Chondrocyte (in vitro differentiated cells): ENCODE measurements around the gene C16orf90. TPM values are rescaled to one million over a fixed set of nuclear protein-coding genes. Genes with fewer than 3 reads are reported as not detected.
"Not testable (repeated sequence)": the region's sequence is repeated elsewhere in the genome, so short reads cannot be mapped to it uniquely, and the experiment has no call there.

Experiments
- DNase-seq: peaks from one replicate; pipeline ENCODE4 v3.0.0; 2021; ENCODE audit warnings: mixed read lengths, low spot score
- H3K27ac Mint-ChIP-seq: one replicate; pipeline ENCODE4 v1.8.0; 2021; ENCODE audit warnings: mild to moderate bottlenecking, moderate library complexity, mixed read lengths; ENCODE audit not compliant: unreplicated experiment
- H3K27me3 Mint-ChIP-seq: 2 replicates; pipeline ENCODE4 v1.8.0; 2021; ENCODE audit warnings: low read depth, mixed read lengths
- H3K36me3 Mint-ChIP-seq: 2 replicates; pipeline ENCODE4 v1.8.0; 2021; ENCODE audit warnings: low read depth, mixed read lengths
- H3K4me1 Mint-ChIP-seq: 2 replicates; pipeline ENCODE4 v1.8.0; 2021; ENCODE audit warnings: low read depth, mild to moderate bottlenecking, mixed read lengths
- H3K4me3 Mint-ChIP-seq: one replicate; pipeline ENCODE4 v1.8.0; 2021; ENCODE audit warnings: mild to moderate bottlenecking, moderate library complexity, mixed read lengths; ENCODE audit not compliant: unreplicated experiment
- H3K9me3 Mint-ChIP-seq: 2 replicates; pipeline ENCODE4 v1.8.0; 2021; ENCODE audit warnings: low read depth, mixed read lengths
- CTCF ChIP-seq: fragments of 200-600 bp; sonication (generic); IDR thresholded peaks from 2 replicates; pipeline ENCODE4 v1.5.0; 2021; ENCODE audit warnings: antibody characterized with exemption, mild to moderate bottlenecking, moderate library complexity
- total RNA-seq: library from RNA; stranded (reverse); gene quantifications from 3 replicates; pipeline ENCODE4 v1.2.1, GENCODE V29; 2021

The C16orf90 gene
- total RNA-seq, 1 donor from 2014 or later, result not detected

DNA sequence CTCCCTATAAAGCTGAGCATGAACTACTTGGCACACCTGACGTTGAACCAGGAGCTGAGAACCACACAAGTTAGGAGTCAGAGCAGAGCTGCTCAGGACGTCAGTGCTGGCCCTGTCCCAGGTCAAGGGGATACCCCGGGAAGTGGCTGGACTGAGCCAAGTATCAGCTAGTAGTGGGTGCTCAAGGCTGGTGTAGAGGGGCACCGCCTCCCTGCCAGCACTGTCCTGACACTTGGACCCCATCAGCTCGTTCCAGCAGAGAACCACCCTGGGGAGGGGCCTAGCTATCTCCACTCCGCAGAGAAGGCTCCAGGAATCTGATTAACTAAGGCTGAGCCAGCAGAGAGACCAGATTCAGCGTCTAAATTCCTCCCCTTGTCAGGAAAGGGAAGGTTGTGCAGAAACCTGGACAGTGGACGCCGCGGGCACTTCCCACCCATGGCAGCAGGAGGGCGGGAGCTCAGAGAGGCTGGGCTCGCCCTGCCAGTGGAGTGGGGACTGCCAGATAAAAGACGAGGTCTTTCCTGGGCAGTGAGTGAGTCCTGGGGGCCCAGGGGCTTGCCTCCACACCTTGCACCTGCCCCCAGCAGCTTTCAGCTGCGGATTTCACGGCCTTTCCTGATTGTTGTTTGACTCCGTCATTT lies 21.0 kb downstream of the C16orf90 start:
- Mint-ChIP-seq H3K9me3 (no peaks in the 10 kb centered on the region), H3K27me3 (no peaks in the 10 kb centered on the region), H3K4me3 (no peak overlapping the region), H3K36me3 (peaks cover under 1% of the 10 kb centered on the region), H3K4me1 (peaks cover 5% of the 10 kb centered on the region), H3K27ac (no peak overlapping the region)
- TF ChIP-seq CTCF, result no peak
- DNase-seq, result no peak

GRCh38 chr16:3473596-3473943 lies 21.7 kb downstream of the C16orf90 start:
- not testable (repeated sequence) for H3K27ac Mint-ChIP-seq, H3K27me3 Mint-ChIP-seq, H3K4me3 Mint-ChIP-seq, H3K4me1 Mint-ChIP-seq, H3K9me3 Mint-ChIP-seq, H3K36me3 Mint-ChIP-seq, DNase-seq

DNA sequence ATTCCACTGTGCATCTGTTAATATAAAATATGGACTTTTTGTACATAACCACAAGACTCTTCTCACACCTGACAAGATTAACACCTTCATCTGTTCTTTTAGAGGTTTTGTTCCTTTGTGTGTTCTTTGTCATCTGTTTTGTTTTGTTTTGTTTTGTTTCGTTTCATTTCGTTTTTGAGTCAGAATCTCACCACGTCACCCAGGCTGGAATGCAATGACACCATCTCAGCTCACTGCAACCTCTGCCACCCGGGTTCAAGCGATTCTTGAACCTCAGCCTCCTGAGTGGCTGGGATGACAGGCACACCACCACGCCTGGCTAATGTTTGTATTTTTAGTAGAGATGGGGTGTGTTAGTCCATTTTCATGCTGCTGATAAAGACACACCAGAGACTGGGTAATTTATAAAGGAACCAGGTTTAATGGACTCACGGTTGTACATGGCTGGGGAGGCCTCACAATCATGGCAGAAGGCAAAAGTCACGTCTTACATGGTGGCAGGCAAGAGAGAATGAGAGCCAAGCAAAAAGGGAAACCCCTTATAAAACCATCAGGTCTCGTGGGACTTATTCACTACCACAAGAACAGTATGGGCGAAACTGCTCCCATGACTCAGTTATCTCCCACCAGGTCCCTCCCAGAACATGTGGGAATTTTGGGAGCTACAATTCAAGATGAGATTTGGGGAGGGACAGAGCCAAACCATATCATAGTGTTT lies 22.3 kb downstream of the C16orf90 start:
- H3K4me3 Mint-ChIP-seq, result no peak overlapping the region
- peaks cover 9% of the 10 kb centered on the region for H3K4me1 Mint-ChIP-seq

GRCh38 chr16:3471518-3472176 lies 23.6 kb downstream of the C16orf90 start:
- H3K27me3 Mint-ChIP-seq, result no peaks in the 10 kb centered on the region
- peaks cover under 1% of the 10 kb centered on the region for H3K36me3 Mint-ChIP-seq
- H3K9me3 Mint-ChIP-seq, result no peaks in the 10 kb centered on the region
- peaks cover 10% of the 10 kb centered on the region for H3K4me1 Mint-ChIP-seq
- TF ChIP-seq CTCF, result no peak
- no peak for DNase-seq
- H3K27ac Mint-ChIP-seq, result no peak overlapping the region
- no peak overlapping the region for H3K4me3 Mint-ChIP-seq

More for the DNA sequence above, 22.3 kb downstream of the C16orf90 start:
- no peaks in the 10 kb centered on the region for H3K36me3 Mint-ChIP-seq
- H3K9me3 Mint-ChIP-seq, result no peaks in the 10 kb centered on the region
- H3K27me3 Mint-ChIP-seq, result no peaks in the 10 kb centered on the region
- TF ChIP-seq CTCF, result no peak
- no peak for DNase-seq
- H3K27ac Mint-ChIP-seq, result peak overlapping the region; percentile 71

DNA sequence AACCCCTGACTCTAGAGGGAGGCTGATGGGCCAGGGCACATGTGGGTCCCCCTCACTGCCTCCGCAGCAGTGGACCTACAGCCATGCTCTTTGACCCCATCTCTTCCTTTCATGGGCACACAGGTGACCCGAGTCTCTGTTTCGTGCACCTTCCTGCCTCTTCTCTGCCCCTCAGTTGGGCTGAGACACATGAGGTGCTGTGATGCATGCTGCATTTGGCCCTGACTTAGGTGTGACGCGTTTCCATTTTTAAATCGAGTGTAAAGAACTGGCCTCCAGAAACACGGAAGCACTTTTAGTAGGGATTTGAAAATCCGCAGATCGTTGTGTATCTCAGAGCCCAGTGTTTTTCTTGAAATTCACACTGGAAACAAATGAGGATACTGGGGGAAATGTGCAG lies 24.6 kb downstream of the C16orf90 start:
- no peak for TF ChIP-seq CTCF
- no peak for DNase-seq
- Mint-ChIP-seq H3K4me1 (peaks cover 10% of the 10 kb centered on the region), H3K27ac (no peak overlapping the region), H3K9me3 (no peaks in the 10 kb centered on the region), H3K4me3 (no peak overlapping the region), H3K36me3 (peaks cover 4% of the 10 kb centered on the region), H3K27me3 (no peaks in the 10 kb centered on the region)
